HL-60/S4 treated with phorbol 12-myristate 13-acetate at 8.2 ng/mL for 4 days and 3 days (cell line): ENCODE data around the gene PXT1.
"Not testable (repeated sequence)": the region's sequence is repeated elsewhere in the genome, so short reads cannot be mapped to it uniquely, and the experiment has no call there.

Experiments
- in situ Hi-C: fragments of 300-500 bp; cut with MboI; formaldehyde crosslinking; loops from 2 replicates; pipeline ENCODE4 v1.15.0; 2022; ENCODE audit warnings: low sequenced_read_pairs

PXT1 gene

GRCh38 chr6:36371211-36371610 lies 71.4 kb downstream of the PXT1 start:
- in situ Hi-C loops = no loop called here

GRCh38 chr6:36370638-36371037 lies 72.0 kb downstream of the PXT1 start:
- in situ Hi-C loops = no loop called here

- in situ Hi-C loops = no loop called here
These were observed 73.5 kb downstream of the PXT1 start for GRCh38 chr6:36368921-36369865.

- in situ Hi-C loops = no loop called here
These were observed 74.2 kb downstream of the PXT1 start for GRCh38 chr6:36368421-36368820.

DNA sequence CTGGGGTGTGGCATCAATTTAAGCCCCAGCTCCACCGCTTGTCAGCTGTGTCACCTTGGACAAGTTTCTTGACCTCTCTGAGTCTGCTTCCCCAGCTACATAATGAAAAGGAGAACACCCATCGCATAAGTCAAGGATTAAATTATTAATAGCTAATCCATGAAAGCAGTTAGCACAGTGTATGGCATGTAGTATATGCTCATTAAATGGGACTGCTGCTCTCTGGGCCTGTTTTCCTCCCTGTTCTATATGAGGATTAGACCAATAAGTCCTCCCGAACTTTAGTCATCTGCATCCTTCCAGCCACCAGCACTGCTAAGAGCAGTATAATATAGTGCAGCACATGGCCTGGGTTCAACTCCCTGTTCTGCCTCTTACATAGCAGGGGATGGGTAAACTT lies 74.9 kb downstream of the PXT1 start:
- in situ Hi-C loops = no loop called here

DNA sequence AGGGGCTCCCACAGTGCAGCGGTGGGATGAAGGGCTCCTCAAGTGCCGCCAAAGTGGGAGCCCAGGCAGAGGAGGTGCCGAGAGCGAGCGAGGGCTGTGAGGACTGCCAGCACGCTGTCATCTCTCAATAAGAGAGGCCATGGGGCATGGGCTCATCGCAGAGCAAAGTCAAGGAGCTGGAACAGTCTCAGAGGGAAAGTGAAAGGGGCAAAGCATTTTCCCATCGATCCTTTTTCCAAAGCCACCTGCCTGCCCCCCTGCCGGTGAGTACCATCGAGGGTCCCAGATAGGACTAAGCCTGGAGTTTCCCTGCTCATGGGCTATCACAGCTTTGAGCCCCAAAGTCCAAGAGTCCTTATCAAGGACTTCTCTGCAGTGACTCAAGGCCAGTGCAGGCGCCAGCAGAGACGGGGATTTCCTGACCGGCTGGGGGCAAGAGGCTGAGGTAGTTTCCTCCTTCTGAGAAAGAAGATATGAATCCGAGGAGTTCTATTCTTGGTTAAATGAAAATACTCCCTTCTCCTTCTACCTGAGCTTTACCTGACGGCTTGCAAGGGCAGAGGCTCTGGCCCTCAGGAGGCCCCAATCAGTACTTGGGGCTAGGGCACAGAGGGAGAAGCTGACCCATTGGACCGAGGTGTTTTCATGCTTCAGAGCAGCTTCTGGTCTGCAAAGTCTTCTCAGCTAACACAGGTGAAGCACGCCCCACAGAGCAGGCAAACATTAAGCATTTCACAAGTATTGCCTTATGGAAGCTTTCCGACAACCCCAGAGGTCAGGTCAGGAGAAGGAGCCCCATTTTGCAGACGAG lies 77.8 kb downstream of the PXT1 start:
- in situ Hi-C loops = no loop called here

- in situ Hi-C loops = not testable (repeated sequence)
These were observed 78.5 kb downstream of the PXT1 start for GRCh38 chr6:36364061-36364635.

GRCh38 chr6:36363371-36363752 lies 79.3 kb downstream of the PXT1 start:
- in situ Hi-C loops = not testable (repeated sequence)

- in situ Hi-C loops = no loop called here
These were observed 79.9 kb downstream of the PXT1 start for GRCh38 chr6:36362551-36363370.

- in situ Hi-C loops = no loop called here
These were observed 81.6 kb downstream of the PXT1 start for GRCh38 chr6:36361071-36361470.

DNA sequence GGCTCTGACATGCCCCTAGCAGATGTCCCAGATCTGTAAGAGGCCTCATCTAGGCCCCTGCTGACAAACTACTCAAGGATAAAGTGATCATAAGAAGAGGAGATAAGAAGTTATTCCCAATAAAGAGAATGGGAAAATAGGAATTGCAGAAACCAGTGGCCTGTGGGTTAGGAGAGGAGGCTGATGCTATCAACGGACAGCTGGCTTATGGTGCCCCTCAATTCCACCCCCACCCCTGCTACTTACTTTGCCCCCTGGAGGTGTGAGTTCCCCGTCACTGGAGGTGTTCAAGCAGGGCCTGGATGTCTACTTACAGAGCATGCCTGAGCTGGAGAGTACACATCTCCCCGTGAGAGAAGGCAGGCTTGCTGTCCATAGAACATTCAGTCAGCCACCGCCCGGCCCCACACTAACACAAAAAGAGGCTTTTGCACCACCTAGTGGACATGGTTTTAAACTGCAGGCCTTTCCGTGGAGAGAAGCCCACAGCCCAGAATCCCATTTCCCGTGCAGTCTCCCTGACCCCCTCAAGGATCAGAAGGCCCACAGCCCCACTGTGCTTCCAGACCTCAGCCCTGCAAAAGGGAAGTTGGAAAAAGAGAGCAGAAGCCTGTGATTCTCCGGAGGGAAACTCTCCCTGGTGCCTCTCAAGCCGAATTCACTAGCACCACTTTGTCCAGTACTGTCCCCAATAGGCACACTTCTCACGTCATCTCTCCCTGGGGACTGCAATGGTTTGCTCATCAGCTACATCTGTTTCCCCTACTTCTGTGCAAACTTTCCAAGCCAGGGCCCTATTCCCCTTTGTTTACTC lies 82.2 kb downstream of the PXT1 start:
- in situ Hi-C loops = no loop called here

DNA sequence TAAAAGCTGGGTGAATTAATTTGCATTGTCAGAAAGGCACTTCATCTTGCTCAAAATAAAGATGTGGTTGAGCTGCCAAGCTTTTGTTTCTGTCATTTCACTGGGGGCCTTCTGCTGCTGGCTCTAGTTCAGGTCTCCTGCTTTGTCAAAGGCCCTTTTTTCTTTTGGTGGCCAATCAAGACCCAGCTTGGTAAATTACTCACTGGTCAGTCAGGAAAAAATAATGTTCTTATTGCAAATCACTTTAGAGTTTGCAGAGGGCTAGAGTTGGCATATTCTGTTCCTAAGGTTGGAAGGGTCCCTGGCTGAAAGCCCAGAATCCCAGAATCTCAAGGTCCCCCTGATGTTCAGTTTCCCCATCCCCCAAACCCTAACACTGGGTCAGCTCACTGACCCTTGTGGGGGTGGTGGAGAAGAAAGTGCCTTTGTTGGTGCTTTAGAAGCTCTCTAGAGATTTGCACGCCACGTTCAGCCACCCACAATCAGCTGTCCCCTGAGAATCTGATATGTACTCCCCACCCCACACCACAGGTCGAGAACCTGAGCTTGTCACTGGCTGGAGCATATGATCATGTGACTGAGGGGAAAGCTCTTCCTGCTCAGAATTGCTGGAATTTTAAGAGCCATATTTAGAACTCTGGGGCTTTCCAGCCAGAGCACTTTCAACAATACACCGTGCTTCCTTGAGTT lies 84.3 kb downstream of the PXT1 start:
- in situ Hi-C loops = no loop called here

GRCh38 chr6:36357872-36358225 lies 84.8 kb downstream of the PXT1 start:
- in situ Hi-C loops = no loop called here

GRCh38 chr6:36355819-36356218 lies 86.8 kb downstream of the PXT1 start:
- in situ Hi-C loops = no loop called here

- in situ Hi-C loops = no loop called here
These were observed 89.2 kb downstream of the PXT1 start for GRCh38 chr6:36353411-36353915.

DNA sequence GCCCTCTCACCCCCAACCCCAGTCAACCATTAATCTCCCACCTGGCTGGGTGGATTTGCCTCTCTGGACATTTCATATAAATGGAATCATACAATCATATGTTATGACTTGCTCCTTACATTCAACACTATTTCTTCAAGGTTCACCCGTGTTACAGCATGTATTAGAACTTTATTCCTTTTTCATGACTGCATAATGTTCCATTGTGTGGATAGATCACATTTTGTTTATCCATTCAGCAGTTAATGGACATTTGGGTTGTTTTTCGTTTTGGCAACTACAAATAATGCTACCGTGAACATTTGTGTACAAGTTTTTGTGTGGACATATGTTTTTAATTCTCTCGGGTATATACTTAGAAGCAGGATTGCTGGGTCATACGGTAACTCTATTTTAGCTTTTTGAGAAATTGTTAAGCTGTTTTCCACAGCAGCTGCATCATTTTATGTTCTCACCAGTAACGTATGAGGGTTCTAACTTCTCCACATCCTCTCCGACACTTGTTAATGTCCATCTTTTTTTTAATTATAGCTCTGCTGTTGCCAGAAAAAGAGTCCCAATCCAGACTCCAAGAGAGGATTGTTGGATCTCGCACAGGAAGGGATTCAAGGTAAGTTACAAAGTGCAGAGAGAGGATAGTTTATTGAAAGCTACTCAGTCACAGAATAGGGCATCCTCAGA lies 90.0 kb downstream of the PXT1 start:
- in situ Hi-C loops = no loop called here

DNA sequence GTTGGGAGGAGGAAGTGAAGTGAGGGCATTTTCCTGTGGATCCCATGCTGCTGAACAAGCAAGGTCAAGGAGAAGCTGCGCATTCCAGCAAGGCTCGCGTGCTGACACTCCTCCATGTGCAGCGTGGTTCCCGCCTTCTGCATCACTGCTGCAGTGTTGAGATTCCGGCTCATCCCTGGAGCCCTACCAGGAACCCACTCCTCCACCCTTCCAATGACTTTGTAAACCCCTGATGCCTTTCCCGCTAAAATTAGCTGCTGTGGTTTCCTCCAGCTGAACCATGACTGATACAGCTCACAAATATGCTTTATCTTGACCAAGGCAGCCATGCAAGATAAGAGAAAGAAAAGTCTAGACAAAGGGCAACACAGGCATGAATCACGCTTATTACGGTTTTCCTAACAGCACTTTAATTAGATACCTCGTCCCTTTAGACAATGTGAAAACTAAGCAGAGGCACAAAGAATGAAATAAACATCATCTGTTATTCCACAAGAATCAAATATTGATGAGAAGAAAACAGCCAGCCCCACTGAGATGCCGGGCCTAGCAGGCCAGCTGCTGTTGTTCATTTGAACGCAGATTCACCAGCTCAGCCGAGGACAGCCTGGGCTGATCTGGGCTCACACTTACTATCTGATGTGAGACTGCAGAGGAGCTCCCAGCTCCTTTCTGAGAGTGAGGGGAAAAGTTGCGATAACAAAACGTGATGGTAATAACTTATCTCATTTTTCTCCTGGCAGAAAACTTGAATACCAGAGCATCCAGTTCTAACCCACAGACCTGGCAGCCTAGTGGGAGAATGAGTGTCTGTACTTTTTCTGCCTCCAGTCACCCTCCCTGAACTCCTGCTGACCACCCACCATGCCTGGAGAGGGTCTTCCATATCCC lies 91.7 kb downstream of the PXT1 start:
- in situ Hi-C loops = no loop called here

- in situ Hi-C loops = no loop called here
These were observed 92.6 kb downstream of the PXT1 start for GRCh38 chr6:36350082-36350481.
